Right forelimb (tissue), 1 donor: ENCODE results near the gene TRNP1.
"Not testable (repeated sequence)": the region's sequence is repeated elsewhere in the genome, so short reads cannot be mapped to it uniquely, and the experiment has no call there.

ENCODE experiments used
- DNase-seq: peaks from one replicate; pipeline ENCODE4 v3.0.0-alpha.2; 2018

Gene TRNP1

GRCh38 chr1:26976621-26977510, 16.6 kb upstream of the TRNP1 start:
- no peak for DNase-seq

- DNase-seq = no peak
Observed at GRCh38 chr1:26978901-26979300, 14.6 kb upstream of the TRNP1 start.

- DNase-seq = no peak
Observed at GRCh38 chr1:26981146-26981846, 12.2 kb upstream of the TRNP1 start.

GRCh38 chr1:26983863-26984262, 9.6 kb upstream of the TRNP1 start:
- DNase-seq = no peak

- no peak for DNase-seq
Observed at GRCh38 chr1:26984291-26984690, 9.2 kb upstream of the TRNP1 start.

- no peak for DNase-seq
Observed at GRCh38 chr1:26986658-26987057, 6.8 kb upstream of the TRNP1 start.

- DNase-seq = not testable (repeated sequence)
Observed at GRCh38 chr1:26989403-26990109, 3.9 kb upstream of the TRNP1 start.

GRCh38 chr1:26991310-26992116, 2.0 kb upstream of the TRNP1 start:
- no peak for DNase-seq

- DNase-seq = no peak
Observed at GRCh38 chr1:26994020-26994786, 711 bp downstream of the TRNP1 start.

GRCh38 chr1:26994787-26995517, 1.5 kb downstream of the TRNP1 start:
- DNase-seq = no peak

GRCh38 chr1:26996024-26996423, 2.5 kb downstream of the TRNP1 start:
- DNase-seq = no peak

- DNase-seq = no peak
Observed at GRCh38 chr1:26996665-26997064, 3.2 kb downstream of the TRNP1 start.

- no peak for DNase-seq
Observed at GRCh38 chr1:26998429-26999300, 5.2 kb downstream of the TRNP1 start.

- DNase-seq = no peak
Observed at GRCh38 chr1:26999440-26999987, 6.0 kb downstream of the TRNP1 start.

- DNase-seq = no peak
Observed at GRCh38 chr1:27000090-27000816, 6.8 kb downstream of the TRNP1 start.

GRCh38 chr1:27000817-27001460, 7.4 kb downstream of the TRNP1 start:
- no peak for DNase-seq

GRCh38 chr1:27001570-27002360, 8.3 kb downstream of the TRNP1 start:
- DNase-seq = no peak
